HCT116 (cell line): ENCODE results near the gene GALNT7. TPM values are rescaled to one million over a fixed set of nuclear protein-coding genes. Genes with fewer than 3 reads are reported as not detected.

Experiments used
- ATAC-seq: fragments of 200-7000 bp; cut with Tn5 transposase; 2 replicates; pipeline ENCODE4 v1.9.1; 2020; ENCODE audit warnings: mild to moderate bottlenecking, moderate library complexity
- BruUV-seq: library from RNA; stranded (reverse); fragments of 400-500 nt; replicated peaks from 2 replicates; lab custom pipeline; 2021; lab: Mats Ljungman, UMichigan
- CTCF ChIA-PET: fragments of 300-600 bp; sonication (Branson Sonifier 250); formaldehyde crosslinking; loops from one replicate; lab custom pipeline; 2021; ENCODE audit warnings: antibody characterized with exemption; lab: Charles Lee
- POLR2A ChIA-PET: fragments of 300-600, 350-600 bp; sonication (Branson Sonifier 250); formaldehyde crosslinking; loops from one replicate; lab custom pipeline; 2021; ENCODE audit warnings: antibody characterized with exemption; lab: Charles Lee
- RAD21 ChIA-PET, 2 experiments: fragments of 300-600 bp; sonication (Branson Sonifier 250); formaldehyde crosslinking; loops; one replicate each; lab custom pipeline; 2023; ENCODE audit warnings: low total read pairs in 2 of 2; ENCODE audit not compliant: uncharacterized antibody in 2 of 2, unreplicated experiment in 2 of 2, low non-redundant PET in 1 of 2; lab: Charles Lee
- DNase-seq: peaks from one replicate; pipeline ENCODE4 v3.0.0-alpha.2; 2010; ENCODE audit warnings: low read depth, low spot score
- H2AFZ ChIP-seq: fragments of 200-600 bp; shearing (Covaris generic), sonication (generic); 2 replicates; pipeline ENCODE4 v1.6.1; 2017; ENCODE audit warnings: low read depth, mixed run types, mixed read lengths, antibody characterized with exemption, low read length; ENCODE audit not compliant: poor library complexity, severe bottlenecking
- H3K27ac ChIP-seq: 2 replicates; pipeline ENCODE4 v1.5.1; 2012; ENCODE audit warnings: low read depth, low read length
- H3K27me3 ChIP-seq: fragments of 200-600 bp; sonication (generic); 2 replicates; pipeline ENCODE4 v1.6.1; 2016; ENCODE audit warnings: mixed run types, low read length, mixed read lengths; ENCODE audit not compliant: insufficient read depth
- H3K36me3 ChIP-seq, 2 experiments: fragments of 200-500 bp in 1 of 2; fragments of 200-600 bp in 1 of 2; sonication (Bioruptor generic) in 1 of 2; sonication (generic) in 1 of 2; 2 replicates each; pipeline versions ENCODE4 v1.5.1 to v1.6.1; 2014 to 2016; ENCODE audit warnings: low read length in 2 of 2, inconsistent platforms in 1 of 2, mixed read lengths in 1 of 2, mixed run types in 1 of 2; ENCODE audit not compliant: insufficient read depth in 2 of 2, control insufficient read depth in 1 of 2
- H3K4me1 ChIP-seq, 2 experiments: fragments of 200-600 bp in 1 of 2; sonication (generic) in 1 of 2; 2 replicates each; pipeline versions ENCODE4 v1.5.1 to v1.6.1; 2012 to 2017; ENCODE audit warnings: low read length in 2 of 2, inconsistent platforms in 1 of 2, mild to moderate bottlenecking in 1 of 2, mixed read lengths in 1 of 2, mixed run types in 1 of 2, moderate library complexity in 1 of 2; ENCODE audit not compliant: insufficient read depth in 2 of 2, control insufficient read depth in 1 of 2
- H3K4me2 ChIP-seq: fragments of 200-600 bp; sonication (generic); 2 replicates; pipeline ENCODE4 v1.6.1; 2017; ENCODE audit warnings: mixed run types, low read length, mixed read lengths
- H3K4me3 ChIP-seq, 2 experiments: fragments of 200-600 bp in 1 of 2; sonication (generic) in 1 of 2; replicated peaks in 1 of 2; 2 replicates each; pipeline ENCODE4 v1.5.1; 2011 to 2016; ENCODE audit warnings: low read length in 2 of 2, control low read depth in 1 of 2, low read depth in 1 of 2, mild to moderate bottlenecking in 1 of 2, mixed read lengths in 1 of 2, mixed run types in 1 of 2
- H3K79me2 ChIP-seq: fragments of 200-600 bp; sonication (generic); 2 replicates; pipeline ENCODE4 v1.6.1; 2017; ENCODE audit warnings: mild to moderate bottlenecking, mixed run types, low read length, moderate library complexity, mixed read lengths; ENCODE audit not compliant: insufficient read depth
- H3K9ac ChIP-seq: fragments of 200-600 bp; sonication (generic); 2 replicates; pipeline ENCODE4 v1.6.1; 2016; ENCODE audit warnings: low read length, mixed read lengths
- H3K9me2 ChIP-seq: fragments of 200-600 bp; sonication (generic), shearing (Covaris generic); 2 replicates; pipeline ENCODE4 v1.6.1; 2017; ENCODE audit warnings: mixed run types, mild to moderate bottlenecking, moderate library complexity; ENCODE audit not compliant: insufficient read depth
- H3K9me3 ChIP-seq, 2 experiments: fragments of 200-500 bp in 1 of 2; fragments of 200-600 bp in 1 of 2; sonication (Bioruptor generic) in 1 of 2; sonication (generic) in 1 of 2; 2 replicates each; pipeline ENCODE4 v1.6.1; 2014 to 2017; ENCODE audit warnings: low read length in 2 of 2, mixed read lengths in 2 of 2, inconsistent platforms in 1 of 2, low read depth in 1 of 2, mild to moderate bottlenecking in 1 of 2, mixed run types in 1 of 2, moderate library complexity in 1 of 2; ENCODE audit not compliant: control insufficient read depth in 1 of 2, insufficient read depth in 1 of 2
- H4K20me1 ChIP-seq: fragments of 200-600 bp; sonication (generic), shearing (Covaris generic); 2 replicates; pipeline ENCODE4 v1.6.1; 2017; ENCODE audit warnings: mixed run types, mild to moderate bottlenecking, moderate library complexity; ENCODE audit not compliant: insufficient read depth
- CTCF ChIP-seq, 3 experiments: fragments of 200-600 bp in 1 of 3; sonication (generic) in 1 of 3; IDR thresholded peaks in 2 of 3; conservative IDR thresholded peaks in 1 of 3; 2 replicates each; pipeline ENCODE4 v1.5.1; 2012 to 2017; ENCODE audit warnings: low read depth in 2 of 3, low read length in 2 of 3, antibody characterized with exemption in 1 of 3, borderline replicate concordance in 1 of 3, control low read depth in 1 of 3, mild to moderate bottlenecking in 1 of 3, mixed read lengths in 1 of 3, mixed run types in 1 of 3, moderate library complexity in 1 of 3; ENCODE audit not compliant: insufficient read depth in 1 of 3
- EZH2 ChIP-seq: fragments of 200-600 bp; sonication (generic); IDR thresholded peaks from 2 replicates; pipeline ENCODE4 v1.6.1; 2017; ENCODE audit warnings: antibody characterized with exemption, mixed run types
- EZH2phosphoT487 ChIP-seq: fragments of 200-600 bp; IDR thresholded peaks from 2 replicates; pipeline ENCODE4 v1.6.1; 2018; ENCODE audit warnings: antibody characterized with exemption, borderline replicate concordance
- JUND ChIP-seq: IDR thresholded peaks from 2 replicates; pipeline ENCODE4 v1.6.1; 2012
- POLR2AphosphoS5 ChIP-seq: IDR thresholded peaks from 2 replicates; pipeline ENCODE4 v1.6.1; 2011; ENCODE audit warnings: mild to moderate bottlenecking, low read depth, low read length, moderate library complexity
- RAD21 ChIP-seq: IDR thresholded peaks from 2 replicates; pipeline ENCODE4 v1.6.1; 2012; ENCODE audit warnings: low read depth, mild to moderate bottlenecking
- SIN3A ChIP-seq: IDR thresholded peaks from 2 replicates; pipeline ENCODE4 v1.6.1; 2012; ENCODE audit warnings: low read depth
- SP1 ChIP-seq: IDR thresholded peaks from 2 replicates; pipeline ENCODE4 v1.6.1; 2012; ENCODE audit warnings: low read depth
- TCF7L2 ChIP-seq: IDR thresholded peaks from 2 replicates; pipeline ENCODE4 v1.7.0; 2011; ENCODE audit warnings: borderline replicate concordance, inconsistent platforms; ENCODE audit not compliant: insufficient read depth, insufficient read length; ENCODE audit errors: extremely low read depth
- ZBTB33 ChIP-seq: IDR thresholded peaks from 2 replicates; pipeline ENCODE4 v1.6.1; 2011; ENCODE audit warnings: mild to moderate bottlenecking, low read length, moderate library complexity; ENCODE audit not compliant: insufficient replicate concordance; ENCODE audit errors: extremely low read depth
- ZFX ChIP-seq: fragments of 450-650 bp; IDR thresholded peaks from 2 replicates; pipeline ENCODE4 v1.6.1; 2017
- ZNF274 ChIP-seq: fragments of 200-500 bp; sonication (Bioruptor generic); IDR thresholded peaks from 2 replicates; pipeline ENCODE4 v1.6.1; 2014; ENCODE audit warnings: mild to moderate bottlenecking, low read depth, low read length, inconsistent platforms
- intact Hi-C: fragments of 100-400 bp; cut with micrococcal nuclease; formaldehyde crosslinking; loops from 2 replicates; pipeline ENCODE4 v1.10.0; 2022
- total RNA-seq: library from RNA; stranded (reverse); gene quantifications from one replicate; pipeline ENCODE4 v1.2.1, GENCODE V29; 2021; ENCODE audit not compliant: unreplicated experiment

Gene GALNT7
- total RNA-seq, 1 experiment from 2014 or later = 21.3 TPM

- ChIA-PET RAD21 (no interaction called here), POLR2A (interaction anchor here (0.8 to 4.9 kb wide), 8 partner anchors 11 to 321 kb away, joined by 3 to 54 read pairs (median 4); partner anchors contain the start of gene SAP30), CTCF (interaction anchor here (1.0 kb wide), 1 partner anchor 87 kb away, joined by 5 read pairs; no protein-coding TSS in a partner anchor)
- no peak overlapping the region for H2AFZ ChIP-seq
- H3K27ac ChIP-seq = peak overlapping the region; percentile 96
- peaks cover 39% of the 10 kb centered on the region for H3K79me2 ChIP-seq
- H3K9ac ChIP-seq = peak overlapping the region; percentile 100
- peaks cover 12 to 38% of the 10 kb centered on the region in 2 experiments; a peak in 3 of 4 replicates for H3K36me3 ChIP-seq
- no peaks in the 10 kb centered on the region for H3K27me3 ChIP-seq
- no TSS peak for BruUV-seq
- peak overlapping the region; percentile 92 for H3K4me2 ChIP-seq
- H3K4me1 ChIP-seq = peaks cover 10 to 26% of the 10 kb centered on the region in 2 experiments; a peak in 3 of 4 replicates
- no peak for TF ChIP-seq CTCF (IDR thresholded peaks at IDR 0.05 in 2 of 3, conservative IDR thresholded peaks at IDR 0.05 in 1 of 3; ENCODE audit: borderline replicate concordance in 1 of 3, insufficient read depth in 1 of 3, low read depth in 2 of 3, low read length in 2 of 3)
- TF ChIP-seq SIN3A = peak; percentile 19; the same call in 1 of the 2 replicates
- TF ChIP-seq, all 23 proteins: peak for 1
- intact Hi-C loops = loop anchor here (2.0 kb wide), 1 partner anchor 37 kb away; the partner anchor contains the start of gene SAP30
- ATAC-seq = no peak
- peak overlapping the region; percentile 93 to 95 for H3K4me3 ChIP-seq
- H3K9me3 ChIP-seq = no peaks in the 10 kb centered on the region
- H4K20me1 ChIP-seq = no peaks in the 10 kb centered on the region
- no peaks in the 10 kb centered on the region for H3K9me2 ChIP-seq
- DNase-seq = no peak
These were observed 165.1 kb downstream of the GALNT7 start for GRCh38 chr4:173333658-173334084.

- H3K4me2 ChIP-seq = peak within 1 kb of the TSS; percentile 92
- H3K79me2 ChIP-seq = peaks cover 39% of the 10 kb centered on the region
- CTCF ChIA-PET = interaction anchor here (1.0 to 1.4 kb wide), 4 partner anchors 17 to 86 kb away, joined by 3 to 5 read pairs (median 3); no protein-coding TSS in a partner anchor
- H3K27ac ChIP-seq = peak within 1 kb of the TSS; percentile 96
- no peaks in the 10 kb centered on the region for H3K27me3 ChIP-seq
- POLR2A ChIA-PET = interaction anchor here (0.7 to 4.9 kb wide), 11 partner anchors 8 to 336 kb away, joined by 3 to 54 read pairs (median 3); partner anchors contain the start of gene SAP30
- no peaks in the 10 kb centered on the region for H3K9me3 ChIP-seq
- H3K36me3 ChIP-seq = peaks cover 9 to 34% of the 10 kb centered on the region in 2 experiments; a peak in 3 of 4 replicates
- H4K20me1 ChIP-seq = no peaks in the 10 kb centered on the region
- RAD21 ChIA-PET = interaction anchor here in 1 of 2 experiments (1.2 kb wide), 1 partner anchor 35 kb away, joined by 3 read pairs; no protein-coding TSS in a partner anchor
- intact Hi-C loops = loop anchor here (2.0 kb wide), 1 partner anchor 37 kb away; the partner anchor contains the start of gene SAP30
- DNase-seq (peak; percentile 99), ATAC-seq (peak; percentile 85)
- peaks cover 10 to 26% of the 10 kb centered on the region in 2 experiments; a peak in 3 of 4 replicates for H3K4me1 ChIP-seq
- H3K9ac ChIP-seq = peak within 1 kb of the TSS; percentile 100
- peak within 1 kb of the TSS; percentile 93 to 95 for H3K4me3 ChIP-seq
- H2AFZ ChIP-seq = peak within 1 kb of the TSS; percentile 58
- BruUV-seq = no TSS peak
- no peaks in the 10 kb centered on the region for H3K9me2 ChIP-seq
- TF ChIP-seq JUND (no peak), ZFX (peak; percentile 47), ZBTB33 (no peak), EZH2 (no peak), POLR2AphosphoS5 (peak; percentile 91), EZH2phosphoT487 (no peak), RAD21 (no peak), SP1 (peak; percentile 97), ZNF274 (no peak), SIN3A (peak; percentile 80; the same call in 1 of the 2 replicates), TCF7L2 (peak; percentile 16)
These were observed 165.7 kb downstream of the GALNT7 start, which contains the start of gene HMGB2 for GRCh38 chr4:173334085-173334890. HMGB2 (minus strand) TSS chr4:173334358; CDS start chr4:173333649, 709 bp downstream.
